B cell (primary cell): Measurements from ENCODE around the gene CSNK1A1. TPM values are rescaled to one million over a fixed set of nuclear protein-coding genes. Genes with fewer than 3 reads are reported as not detected.
A peak's percentile ranks its signal among the peaks of the same experiment; 100 is the strongest.

Experiments
- ATAC-seq: fragments of 200-7000 bp; cut with Tn5 transposase; one replicate; pipeline ENCODE4 v1.10.0; 2021; ENCODE audit warnings: low read depth, mild to moderate bottlenecking, moderate number of reproducible peaks, moderate library complexity
- CTCF ChIA-PET: fragments of 350-600 bp; sonication (Branson Sonifier 250); formaldehyde crosslinking; loops from one replicate; lab custom pipeline; 2021; ENCODE audit warnings: antibody characterized with exemption, inconsistent platforms; lab: Charles Lee
- POLR2A ChIA-PET: fragments of 350-600 bp; sonication (Branson Sonifier 250); formaldehyde crosslinking; loops from one replicate; lab custom pipeline; 2021; ENCODE audit warnings: antibody characterized with exemption; lab: Charles Lee
- DNase-seq: peaks from one replicate; pipeline ENCODE4 v3.0.0; 2013
- H2AFZ ChIP-seq: 2 replicates; pipeline ENCODE4 v1.6.1; 2012; ENCODE audit warnings: mild to moderate bottlenecking, low read depth, low read length; ENCODE audit not compliant: insufficient read depth, poor library complexity, severe bottlenecking
- H3K27ac ChIP-seq, 2 donors: 1 replicate in 1 of 2; 2 replicates in 1 of 2; pipeline ENCODE4 v1.5.1; 2012 to 2013; ENCODE audit warnings: low read length in 2 of 2, mild to moderate bottlenecking in 2 of 2, moderate library complexity in 1 of 2
- H3K27me3 ChIP-seq, 4 experiments: fragments of 200-600 bp in 1 of 4; sonication (generic) in 1 of 4; replicated peaks in 1 of 4; 1 replicate in 2 of 4; 2 replicates in 2 of 4; pipeline versions ENCODE4 v1.6.1 to v1.7.0; 2013 to 2016; ENCODE audit warnings: low read length in 3 of 4, mild to moderate bottlenecking in 2 of 4, mixed read lengths in 1 of 4, moderate library complexity in 1 of 4; ENCODE audit not compliant: insufficient read depth in 4 of 4, control insufficient read depth in 3 of 4; ENCODE audit errors: control extremely low read depth in 1 of 4
- H3K36me3 ChIP-seq, 2 experiments: replicated peaks in 1 of 2; 1 replicate in 1 of 2; 2 replicates in 1 of 2; pipeline versions ENCODE4 v1.6.1 to v1.7.1; 2013; ENCODE audit warnings: low read length in 1 of 2; ENCODE audit not compliant: insufficient read depth in 2 of 2, control insufficient read depth in 1 of 2; ENCODE audit errors: control extremely low read depth in 1 of 2, extremely low read depth in 1 of 2
- H3K4me1 ChIP-seq, 2 donors: fragments of 200-600 bp in 1 of 2; sonication (generic) in 1 of 2; 1 replicate in 1 of 2; 2 replicates in 1 of 2; pipeline versions ENCODE4 v1.5.1 to v1.6.1; 2013 to 2017; ENCODE audit warnings: low read length in 2 of 2; ENCODE audit not compliant: control insufficient read depth in 2 of 2, insufficient read depth in 2 of 2
- H3K4me2 ChIP-seq: replicated peaks from 2 replicates; pipeline ENCODE3; 2012; ENCODE audit warnings: mild to moderate bottlenecking, low read depth, low read length; ENCODE audit not compliant: poor library complexity, severe bottlenecking
- H3K4me3 ChIP-seq, 5 experiments: fragments of 200-600 bp in 1 of 5; sonication (generic) in 1 of 5; 1 replicate in 3 of 5; 2 replicates in 2 of 5; pipeline versions ENCODE4 v1.5.1 to v1.7.0; 2011 to 2016; ENCODE audit warnings: low read length in 4 of 5, mild to moderate bottlenecking in 4 of 5, low read depth in 2 of 5, control low read depth in 1 of 5, moderate library complexity in 1 of 5; ENCODE audit not compliant: insufficient read depth in 1 of 5; ENCODE audit errors: control extremely low read depth in 1 of 5, extremely low read depth in 1 of 5
- H3K79me2 ChIP-seq: fragments of 200-600 bp; sonication (generic); one replicate; pipeline ENCODE4 v1.6.0; 2016; ENCODE audit warnings: low read length; ENCODE audit not compliant: control insufficient read depth, insufficient read depth
- H3K9ac ChIP-seq: fragments of 200-600 bp; sonication (generic); 2 replicates; pipeline ENCODE4 v1.6.1; 2017; ENCODE audit warnings: mild to moderate bottlenecking, low read length, moderate library complexity
- H3K9me3 ChIP-seq, 3 donors: one replicate each; pipeline versions ENCODE4 v1.6.1 to v1.7.1; 2013; ENCODE audit warnings: low read length in 2 of 3; ENCODE audit not compliant: control insufficient read depth in 2 of 3, insufficient read depth in 1 of 3; ENCODE audit errors: control extremely low read depth in 1 of 3
- H4K20me1 ChIP-seq: 2 replicates; pipeline ENCODE4 v1.6.0; 2012; ENCODE audit warnings: mild to moderate bottlenecking, low read length; ENCODE audit not compliant: insufficient read depth, control insufficient read depth, poor library complexity, severe bottlenecking
- H3K27ac Mint-ChIP-seq: one replicate; pipeline ENCODE4 v1.8.0; 2021; ENCODE audit warnings: mixed read lengths
- H3K27me3 Mint-ChIP-seq: one replicate; pipeline ENCODE4 v1.8.0; 2021; ENCODE audit warnings: mixed read lengths
- H3K4me1 Mint-ChIP-seq: one replicate; pipeline ENCODE4 v1.8.0; 2021; ENCODE audit warnings: mixed read lengths
- H3K4me3 Mint-ChIP-seq: one replicate; pipeline ENCODE4 v1.8.0; 2021; ENCODE audit warnings: mixed read lengths
- H3K9me3 Mint-ChIP-seq: one replicate; pipeline ENCODE4 v1.8.0; 2022; ENCODE audit warnings: mixed read lengths; ENCODE audit not compliant: insufficient read depth
- EZH2 ChIP-seq: IDR thresholded peaks from 2 replicates; pipeline ENCODE4 v1.6.1; 2012; ENCODE audit warnings: borderline replicate concordance, low read depth, mild to moderate bottlenecking, moderate library complexity, low read length; ENCODE audit not compliant: insufficient read depth, poor library complexity, severe bottlenecking
- WGBS: methylation state at CpG from one replicate; pipeline ENCODE4 v1.1.5; 2013; ENCODE audit warnings: missing lambda C conversion rate; ENCODE audit not compliant: insufficient coverage; 5-methylcytosine and 5-hydroxymethylcytosine counted together
- intact Hi-C: fragments of 100-400 bp; cut with micrococcal nuclease; formaldehyde crosslinking; loops from one replicate; pipeline ENCODE4 v1.10.0; 2022
- polyA plus RNA-seq: library from polyadenylated mRNA; depleted of rRNA; stranded (reverse); fragments of >200 nt; gene quantifications from 2 replicates; pipeline ENCODE4 v1.2.3, GENCODE V29; 2012
- total RNA-seq, 2 donors: library from RNA; stranded (reverse); fragments of 120-200 nt in 1 of 2; gene quantifications; 1 replicate in 1 of 2; 2 replicates in 1 of 2; pipeline versions ENCODE4 v1.2.3 to v1.2.4, GENCODE V29; 2013 to 2022
- TF ChIP-seq, protein P1 (sequence below): fragments of 200-600 bp; IDR thresholded peaks from one replicate; pipeline ENCODE4 v1.8.0; 2022; ENCODE audit warnings: antibody characterized with exemption, mild to moderate bottlenecking

CSNK1A1 gene
- total and polyA plus RNA-seq, 2 donors (not counting 1 experiment from before 2014, with no cell fraction given) = 45.9 to 168 TPM

DNA sequence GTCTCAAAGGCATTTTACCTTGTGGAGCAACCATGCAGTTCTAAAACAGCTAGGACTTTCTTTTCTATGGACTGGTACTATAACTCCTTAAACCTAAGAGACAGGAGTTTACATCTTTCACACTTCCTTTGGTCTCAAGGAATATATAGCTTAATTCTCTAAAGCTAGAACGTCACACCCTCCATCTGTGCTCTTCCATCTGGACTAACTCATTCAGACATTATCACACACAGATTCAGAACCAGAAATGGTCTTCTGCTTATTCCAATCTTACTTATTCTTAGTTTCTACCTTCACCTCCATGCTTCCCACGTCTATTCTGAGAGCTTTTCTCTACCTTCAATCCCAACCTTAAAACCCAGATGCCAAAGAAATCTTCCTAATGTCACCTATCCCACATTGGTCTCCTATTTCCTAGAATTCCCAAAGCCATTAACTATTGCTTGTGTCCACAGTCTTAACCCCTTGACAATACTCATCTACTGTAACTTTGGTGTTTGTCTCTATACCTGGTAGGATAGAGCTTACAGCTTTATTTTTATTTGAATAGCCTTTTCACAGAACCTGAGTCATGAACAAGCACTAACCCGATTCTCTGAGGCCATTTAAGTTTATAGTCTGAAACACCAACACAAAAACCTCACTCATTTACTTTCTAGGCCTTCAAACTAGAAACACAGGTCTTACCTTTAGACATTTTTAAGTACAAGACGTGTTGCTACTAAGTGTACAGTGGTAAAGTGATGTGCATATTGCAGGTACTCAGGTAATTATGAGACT lies 22.8 kb downstream of the CSNK1A1 start:
- 74% methylated on average over 3 of the region's 4 CpGs for WGBS
- Histone ChIP-seq H4K20me1 (peaks cover 92% of the 10 kb centered on the region), H3K27ac (no peak overlapping the region), H2AFZ (no peak overlapping the region), H3K9ac (peak overlapping the region; percentile 5), H3K4me1 (peaks cover 26 to 30% of the 10 kb centered on the region in 2 donors), H3K4me2 (peak overlapping the region; percentile 19), H3K4me3 (no peak overlapping the region), H3K9me3 (no peaks in the 10 kb centered on the region), H3K36me3 (peaks cover 9 to 24% of the 10 kb centered on the region in 2 experiments), H3K79me2 (peaks cover 100% of the 10 kb centered on the region), H3K27me3 (no peaks in the 10 kb centered on the region)
- intact Hi-C loops = loop anchor here (2.0 kb wide), 1 partner anchor 20 kb away; no protein-coding TSS in a partner anchor
- H3K9me3 Mint-ChIP-seq = no peaks in the 10 kb centered on the region
- ATAC-seq = no peak
- peaks cover 63% of the 10 kb centered on the region for H3K4me1 Mint-ChIP-seq
- H3K27me3 Mint-ChIP-seq = no peaks in the 10 kb centered on the region
- POLR2A ChIA-PET = interaction anchor here (0.7 kb wide), 1 partner anchor 89 kb away, joined by 3 read pairs; no protein-coding TSS in a partner anchor
- TF ChIP-seq, protein P1, sequence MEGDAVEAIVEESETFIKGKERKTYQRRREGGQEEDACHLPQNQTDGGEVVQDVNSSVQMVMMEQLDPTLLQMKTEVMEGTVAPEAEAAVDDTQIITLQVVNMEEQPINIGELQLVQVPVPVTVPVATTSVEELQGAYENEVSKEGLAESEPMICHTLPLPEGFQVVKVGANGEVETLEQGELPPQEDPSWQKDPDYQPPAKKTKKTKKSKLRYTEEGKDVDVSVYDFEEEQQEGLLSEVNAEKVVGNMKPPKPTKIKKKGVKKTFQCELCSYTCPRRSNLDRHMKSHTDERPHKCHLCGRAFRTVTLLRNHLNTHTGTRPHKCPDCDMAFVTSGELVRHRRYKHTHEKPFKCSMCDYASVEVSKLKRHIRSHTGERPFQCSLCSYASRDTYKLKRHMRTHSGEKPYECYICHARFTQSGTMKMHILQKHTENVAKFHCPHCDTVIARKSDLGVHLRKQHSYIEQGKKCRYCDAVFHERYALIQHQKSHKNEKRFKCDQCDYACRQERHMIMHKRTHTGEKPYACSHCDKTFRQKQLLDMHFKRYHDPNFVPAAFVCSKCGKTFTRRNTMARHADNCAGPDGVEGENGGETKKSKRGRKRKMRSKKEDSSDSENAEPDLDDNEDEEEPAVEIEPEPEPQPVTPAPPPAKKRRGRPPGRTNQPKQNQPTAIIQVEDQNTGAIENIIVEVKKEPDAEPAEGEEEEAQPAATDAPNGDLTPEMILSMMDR = no peak
- TF ChIP-seq EZH2 = no peak
- CTCF ChIA-PET = interaction anchor here (0.5 to 1.5 kb wide), 2 partner anchors 40 to 211 kb away, joined by 3 to 4 read pairs; no protein-coding TSS in a partner anchor
- no peak for DNase-seq
- H3K4me3 Mint-ChIP-seq = peak overlapping the region; percentile 11
- H3K27ac Mint-ChIP-seq = no peak overlapping the region
